Stimulated activated CD4-positive, alpha-beta T cell treated with anti-CD3 and anti-CD28 coated beads, Interleukin-12 subunit alpha, Interleukin-12 subunit beta, amount 100 ng/mL, for 24 hours (primary cell): Measurements from ENCODE around the gene SFTPB.
"Not testable (repeated sequence)": the region's sequence is repeated elsewhere in the genome, so short reads cannot be mapped to it uniquely, and the experiment has no call there.

Experiments
- DNase-seq, 2 experiments: peaks; one replicate each; pipeline ENCODE4 v3.0.0-alpha.2; 2020; ENCODE audit warnings: low read depth in 2 of 2

Gene SFTPB

GRCh38 chr2:85668009-85668856 lies at the start of gene SFTPB:
Gene SFTPB, minus strand, starts transcription at chr2:85668199. Its CDS starts 16 bp downstream, at chr2:85668183.
- no peak for DNase-seq

DNA sequence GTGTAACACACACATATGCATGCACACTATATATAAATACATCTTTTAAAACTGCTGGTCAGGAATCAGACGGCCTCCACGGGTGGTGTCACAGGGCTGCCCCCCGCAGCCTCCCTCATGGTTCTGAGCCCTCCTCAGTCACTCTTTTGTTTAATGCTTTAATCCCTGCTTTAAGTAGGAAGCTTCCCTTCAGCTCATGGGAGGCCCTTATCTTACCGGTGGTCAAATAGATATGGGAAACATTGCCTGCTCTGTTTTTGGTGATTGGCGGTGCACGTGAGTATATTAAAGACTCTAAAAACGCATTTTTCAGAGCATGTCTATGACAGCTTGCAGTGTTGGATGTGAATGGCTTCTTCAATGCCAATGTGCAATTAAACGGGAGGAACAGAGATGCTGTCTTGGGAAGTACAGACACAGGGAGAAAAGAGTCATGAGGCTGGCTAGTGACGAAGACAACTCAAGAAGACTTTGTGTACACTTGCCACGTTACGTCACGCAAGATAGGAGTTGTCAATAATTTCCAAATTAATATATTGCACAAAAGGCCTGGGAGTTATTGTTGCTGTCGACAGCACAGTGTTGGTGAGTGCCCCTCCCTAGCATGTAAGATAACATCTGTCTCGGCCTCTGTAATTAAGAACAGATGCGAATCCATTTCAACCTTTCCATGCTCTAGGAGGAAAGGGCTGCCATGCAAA lies 49.5 kb upstream of the SFTPB start:
- DNase-seq, result no peak

DNA sequence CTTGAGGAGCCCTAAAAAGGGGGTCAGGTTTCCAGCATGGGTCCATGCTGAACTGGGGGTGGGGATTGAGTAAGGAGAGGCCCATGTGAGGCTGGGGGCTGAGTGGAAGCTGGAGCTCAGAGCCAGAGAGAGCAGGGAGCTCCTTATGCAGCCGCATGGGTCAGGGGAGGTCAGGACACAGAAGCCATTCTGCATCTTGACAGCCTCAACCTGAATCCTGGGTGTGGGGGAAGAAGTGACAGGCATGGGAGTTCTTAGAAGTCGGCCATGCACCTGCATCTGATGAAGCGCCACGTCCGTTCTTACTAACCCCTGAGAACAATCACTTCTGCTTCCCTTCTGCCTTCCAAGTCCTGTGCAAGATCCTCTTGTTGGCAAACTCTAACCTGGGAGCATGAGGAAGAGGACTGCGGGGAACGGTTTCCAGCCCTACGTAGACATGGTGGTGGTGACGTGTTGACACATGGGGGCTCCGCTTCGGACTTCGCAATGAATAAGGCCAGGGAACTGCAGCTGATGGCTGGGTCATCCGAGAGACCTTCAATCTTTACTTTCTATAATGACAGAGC lies 48.4 kb upstream of the SFTPB start:
- no peak for DNase-seq

DNA sequence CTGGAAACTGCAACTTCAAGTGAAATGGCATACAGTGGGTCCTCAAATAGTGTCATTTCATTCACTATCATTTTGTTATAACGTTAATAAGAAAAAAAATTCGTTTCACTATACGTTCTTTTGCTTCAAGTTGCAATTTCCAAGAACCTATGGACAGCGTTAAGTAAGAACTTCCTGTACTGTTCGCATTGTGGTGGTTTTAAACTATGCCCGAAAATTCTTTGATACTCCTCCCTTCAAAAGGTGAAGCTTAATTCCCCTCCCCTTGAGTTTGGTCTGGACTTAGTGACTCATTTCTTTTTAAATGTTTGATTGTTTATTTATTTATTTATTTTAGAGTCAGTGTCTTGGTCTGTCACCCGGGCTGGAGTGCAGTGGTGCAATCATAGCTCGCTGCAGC lies 46.8 kb upstream of the SFTPB start:
- DNase-seq, result no peak

GRCh38 chr2:85714421-85714820 lies 46.4 kb upstream of the SFTPB start:
- DNase-seq, result not testable (repeated sequence)

GRCh38 chr2:85713836-85714235 lies 45.8 kb upstream of the SFTPB start:
- no peak for DNase-seq

DNA sequence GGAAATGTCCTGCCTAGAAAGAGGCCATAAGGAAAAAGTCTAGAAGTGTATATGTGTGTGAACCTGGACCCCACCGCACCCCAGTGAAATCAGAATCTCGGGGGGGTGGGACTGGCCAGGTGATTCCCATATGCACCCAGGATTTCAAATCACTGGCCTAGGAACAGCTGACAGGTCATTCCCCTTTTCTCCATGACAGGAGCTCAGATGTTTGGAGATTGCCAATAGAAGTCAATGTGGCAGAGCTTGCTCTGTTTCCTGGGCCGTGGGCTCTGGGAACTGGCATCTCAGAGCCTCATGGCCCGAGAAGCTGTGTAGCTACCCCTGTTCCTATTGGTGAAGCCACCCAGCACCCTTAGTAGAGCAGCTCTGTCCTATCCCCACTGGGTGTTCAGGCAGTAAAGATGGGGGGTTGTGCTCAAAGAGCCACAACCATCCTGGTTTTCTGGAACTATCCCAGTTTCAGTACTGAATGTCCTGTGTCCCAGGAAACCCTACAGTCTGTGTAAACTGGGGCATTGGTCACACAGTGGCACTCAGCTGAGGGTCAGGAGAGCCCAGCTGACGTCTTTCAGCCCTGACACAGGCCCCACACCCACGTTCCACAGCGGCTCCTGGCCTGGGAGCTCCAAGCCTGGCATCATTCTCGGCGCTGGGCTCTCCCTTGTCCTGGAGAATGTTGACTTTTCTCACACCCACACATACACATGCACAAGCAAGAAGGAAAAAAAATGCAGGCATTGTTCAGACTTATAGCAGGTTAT lies 45.0 kb upstream of the SFTPB start:
- no peak for DNase-seq

DNA sequence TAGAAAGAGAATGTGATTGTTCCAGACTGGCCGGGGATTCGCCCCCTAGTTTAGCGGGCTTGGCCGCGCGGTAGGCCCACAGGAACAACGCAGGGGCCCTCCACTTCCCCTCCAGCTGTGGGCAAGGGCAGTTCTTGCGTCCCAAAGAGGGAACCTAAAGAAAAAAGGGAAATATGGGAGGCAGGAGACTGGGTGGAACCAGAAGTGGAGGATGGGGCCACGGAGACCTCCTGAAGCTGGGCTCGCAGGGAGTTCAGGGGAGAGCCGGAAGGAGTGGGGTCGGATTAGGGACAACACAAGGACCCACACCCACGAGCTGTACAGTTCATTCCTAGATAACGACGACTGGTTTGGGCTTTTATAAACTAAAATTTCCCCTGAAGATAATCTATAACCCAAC lies 44.3 kb upstream of the SFTPB start:
- no peak for DNase-seq

DNA sequence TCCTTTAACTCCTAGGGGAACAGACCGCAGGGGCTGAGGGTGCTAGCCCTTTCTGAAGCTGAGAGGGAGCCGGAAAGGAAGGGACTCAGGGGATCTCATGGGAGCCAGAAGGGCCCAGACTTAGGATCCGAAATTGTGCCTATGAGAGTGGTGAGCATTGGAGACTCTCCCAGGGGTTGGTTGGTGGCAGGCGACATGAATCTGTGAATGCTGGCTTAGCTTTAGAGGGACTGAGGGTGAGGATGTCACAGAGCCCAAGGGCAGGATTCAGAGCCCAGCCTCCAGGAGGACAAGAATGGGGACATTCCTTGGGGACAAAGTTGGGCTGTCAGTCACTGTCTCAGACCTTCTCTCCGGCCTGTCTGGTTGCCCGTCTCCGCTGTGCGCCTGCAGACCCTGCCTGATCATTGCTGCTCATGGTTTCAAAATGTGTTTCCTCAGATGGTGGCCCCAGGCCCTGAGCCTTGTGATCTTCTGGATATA lies 43.6 kb upstream of the SFTPB start:
- DNase-seq, result no peak

GRCh38 chr2:85710687-85711577 lies 42.9 kb upstream of the SFTPB start:
- no peak for DNase-seq

DNA sequence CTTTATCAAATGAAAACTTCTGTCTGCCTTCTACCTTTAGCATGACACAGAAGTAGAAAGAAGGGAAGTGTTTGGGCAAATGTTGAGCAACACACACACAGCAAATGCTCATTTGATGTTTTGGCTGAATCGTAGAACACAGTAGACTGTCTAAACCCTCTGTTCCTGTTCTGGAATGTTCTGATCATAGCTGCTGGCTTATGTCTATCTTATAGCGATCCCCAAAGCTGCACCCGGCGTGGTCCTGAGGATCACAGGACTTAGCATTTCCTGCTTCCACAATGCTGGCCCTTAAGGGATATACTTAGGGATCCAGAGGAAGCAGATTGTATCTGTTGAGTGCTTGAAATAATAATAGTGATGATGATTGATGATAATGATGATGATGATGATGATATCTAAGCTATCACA lies 41.4 kb upstream of the SFTPB start:
- no peak for DNase-seq

DNA sequence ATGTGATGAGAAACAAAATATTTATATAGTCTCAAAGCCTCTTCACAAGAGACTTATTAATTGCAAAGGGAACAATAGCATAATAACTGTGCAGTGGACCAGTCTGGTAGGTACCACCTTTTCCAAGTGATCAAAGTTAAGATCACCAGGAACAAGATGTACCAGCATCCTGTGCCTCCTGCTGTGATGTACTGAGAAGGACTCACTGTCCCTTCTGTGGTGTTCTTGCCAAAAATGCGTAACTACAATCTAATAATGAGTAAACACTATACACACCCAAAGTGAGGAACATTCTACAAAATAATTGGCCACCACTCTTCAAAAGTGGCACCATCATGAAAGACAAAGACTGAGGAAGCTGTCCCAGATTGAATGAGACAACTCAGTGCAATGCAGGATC lies 40.6 kb upstream of the SFTPB start:
- DNase-seq, result no peak

GRCh38 chr2:85707304-85707703 lies 39.3 kb upstream of the SFTPB start:
- DNase-seq, result peak in 1 of 2 experiments; percentile 26

DNA sequence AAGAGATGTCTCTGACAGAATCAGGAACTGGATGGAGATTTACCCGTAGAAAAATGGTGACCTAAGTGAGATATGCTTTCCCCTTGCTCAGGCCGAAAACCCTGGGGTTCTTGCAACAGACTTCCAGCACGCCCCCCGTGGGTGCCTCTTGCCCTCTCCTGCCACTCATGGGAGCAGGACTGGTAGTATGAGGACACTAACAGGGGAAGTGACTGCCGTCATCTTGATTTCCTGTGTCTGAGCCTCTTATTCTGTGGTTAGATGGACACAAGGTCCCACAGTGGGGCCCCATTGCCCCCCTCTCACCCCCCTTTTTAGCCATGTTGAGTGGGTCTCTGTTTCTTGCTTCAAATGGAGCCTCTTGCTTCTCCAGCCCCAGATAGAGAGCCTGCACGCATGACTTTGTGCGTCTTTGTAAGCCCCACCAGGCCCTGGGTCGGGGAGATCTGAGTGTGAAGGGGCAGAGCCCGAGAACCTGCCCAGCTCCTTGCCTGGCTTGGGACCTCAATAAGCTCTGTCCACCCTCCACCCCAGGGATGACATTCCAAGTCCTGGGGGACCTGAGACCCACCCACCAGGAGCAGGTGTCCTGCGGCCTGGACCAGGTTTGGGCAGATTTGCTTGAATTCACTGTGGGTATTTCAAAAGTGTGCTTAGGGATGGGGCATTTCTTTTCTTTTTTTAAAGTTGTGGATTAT lies 38.7 kb upstream of the SFTPB start:
- DNase-seq, result no peak

- DNase-seq, result no peak
Measured at GRCh38 chr2:85706063-85706462, 38.1 kb upstream of the SFTPB start.

DNA sequence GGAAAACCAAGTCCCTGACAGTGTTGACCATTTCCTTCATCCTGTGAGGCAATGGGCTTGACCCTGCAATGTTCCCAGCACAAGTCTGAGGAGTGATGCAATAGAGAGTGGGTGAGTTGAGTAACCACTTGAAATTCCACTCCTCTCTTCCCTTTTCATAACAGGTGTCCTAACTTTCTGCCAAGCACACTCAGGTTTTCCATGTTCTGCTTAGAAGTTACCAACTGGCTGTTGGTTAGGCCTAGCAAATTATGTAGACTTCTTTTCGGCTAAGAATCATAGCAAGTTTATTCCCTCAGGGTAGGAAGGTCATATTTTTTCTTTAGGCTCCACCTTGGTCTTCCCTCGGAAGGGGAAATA lies 37.7 kb upstream of the SFTPB start:
- no peak for DNase-seq

DNA sequence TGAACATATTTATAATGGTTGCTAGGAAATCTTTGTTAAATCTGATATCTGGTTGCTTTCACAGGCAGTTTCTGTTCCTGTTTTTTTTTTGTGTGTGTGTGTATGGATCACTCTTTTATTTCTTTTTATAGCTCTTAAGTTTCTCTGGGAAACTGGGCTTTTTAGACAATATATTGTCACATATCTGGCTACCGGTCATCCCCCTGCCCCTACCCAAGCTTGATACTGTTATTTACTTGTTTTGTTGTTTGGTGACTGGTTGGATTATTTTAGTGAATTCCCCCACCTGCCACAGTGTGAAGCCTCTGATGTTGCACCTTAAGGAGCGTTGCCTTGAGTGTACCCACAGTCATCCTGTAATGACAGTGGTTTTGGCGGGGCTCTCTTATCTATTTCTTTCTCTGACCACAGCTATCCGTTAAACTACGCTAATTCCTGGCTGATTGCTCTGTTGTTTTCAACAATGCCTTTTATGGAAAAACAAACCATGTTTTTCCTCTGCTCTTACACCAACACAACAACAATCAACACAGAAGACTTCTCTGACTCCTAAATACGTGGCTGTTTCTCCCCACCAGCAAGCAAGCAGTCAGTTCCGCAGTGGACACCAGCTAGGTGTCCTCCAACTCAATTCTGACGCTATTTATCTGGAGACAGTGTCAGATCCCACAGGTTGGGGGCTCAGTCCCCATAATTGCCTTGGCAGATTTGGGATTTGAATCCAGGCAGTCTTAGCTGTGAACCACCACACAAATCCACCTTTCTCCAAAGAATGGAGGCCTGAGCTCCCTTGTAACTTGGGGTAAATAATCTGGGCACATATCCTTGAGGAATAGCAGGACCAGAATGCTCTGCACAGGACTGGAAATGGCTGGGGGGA lies 37.0 kb upstream of the SFTPB start:
- DNase-seq, result no peak

DNA sequence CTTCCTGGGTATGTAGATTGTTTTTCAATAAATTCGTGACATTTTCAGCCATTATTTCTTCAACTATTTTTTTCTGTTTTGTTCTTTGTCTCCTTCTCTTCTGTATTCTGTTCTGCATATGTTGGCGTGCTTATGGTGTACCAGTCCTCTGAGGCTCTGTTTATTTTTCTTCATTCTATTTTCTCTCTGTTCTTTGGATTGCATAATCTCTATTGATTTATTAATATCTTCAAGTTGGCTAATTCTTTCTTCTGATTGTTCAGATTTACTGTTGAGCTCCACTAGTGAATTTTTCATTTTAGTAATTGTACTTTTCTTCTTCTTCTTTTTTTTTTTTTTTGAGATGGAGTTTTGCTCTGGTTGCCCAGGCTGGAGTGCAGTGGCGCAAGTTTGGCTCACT lies 36.0 kb upstream of the SFTPB start:
- no peak for DNase-seq

- DNase-seq, result no peak
Measured at GRCh38 chr2:85703329-85703728, 35.3 kb upstream of the SFTPB start.
